Fibroblast of mammary gland (primary cell): ENCODE results near the gene PYY.

Source experiments
- DNase-seq: peaks from one replicate; pipeline ENCODE4 v3.0.0-alpha.2; 2010; ENCODE audit warnings: low read depth
- H3K4me3 ChIP-seq: 2 replicates; pipeline ENCODE4 v1.5.1; 2011; ENCODE audit warnings: low read depth, mild to moderate bottlenecking, low read length, moderate library complexity; ENCODE audit not compliant: control insufficient read depth
- CTCF ChIP-seq: conservative IDR thresholded peaks from 2 replicates; pipeline ENCODE4 v1.5.1; 2011; ENCODE audit warnings: low read depth, low read length, inconsistent platforms; ENCODE audit not compliant: control insufficient read depth, insufficient read depth

The PYY gene

GRCh38 chr17:43907998-43908721, 45.6 kb downstream of the PYY start:
- DNase-seq = peak; percentile 69
- no peak overlapping the region for H3K4me3 ChIP-seq
- TF ChIP-seq CTCF = no peak

- H3K4me3 ChIP-seq = peak within 1 kb of the TSS; percentile 50
- TF ChIP-seq CTCF = no peak
- peak; percentile 52 for DNase-seq
These were observed 46.2 kb downstream of the PYY start, which contains the start of gene MPP2 for GRCh38 chr17:43907425-43907981. TSS of gene MPP2 (minus strand) at chr17:43907536. CDS start at chr17:43904460, 3,076 bp downstream.

- peak overlapping the region; percentile 50 for H3K4me3 ChIP-seq
- TF ChIP-seq CTCF = no peak
- no peak for DNase-seq
These were observed 46.8 kb downstream of the PYY start for GRCh38 chr17:43906951-43907424.

- DNase-seq = peak; percentile 38
- peak overlapping the region; percentile 50 for H3K4me3 ChIP-seq
- no peak for TF ChIP-seq CTCF
These were observed 47.5 kb downstream of the PYY start for GRCh38 chr17:43905985-43906852.

GRCh38 chr17:43905400-43905984, 48.2 kb downstream of the PYY start:
- no peak for TF ChIP-seq CTCF
- no peak for DNase-seq
- H3K4me3 ChIP-seq = no peak overlapping the region
